Sciatic nerve (tissue), 2 donors: ENCODE data around the gene IQSEC3. TPM values are rescaled to one million over a fixed set of nuclear protein-coding genes. Genes with fewer than 3 reads are reported as not detected.
A peak's percentile ranks its signal among the peaks of the same experiment; 100 is the strongest.
"Not testable (repeated sequence)": the region's sequence is repeated elsewhere in the genome, so short reads cannot be mapped to it uniquely, and the experiment has no call there.

Experiments
- ATAC-seq: fragments of 200-7000 bp; cut with Tn5 transposase; one replicate; pipeline ENCODE4 v1.9.1; 2020; ENCODE audit warnings: mild to moderate bottlenecking, moderate library complexity
- DNase-seq: peaks from one replicate; pipeline ENCODE4 v3.0.0-alpha.2; 2020; ENCODE audit warnings: low spot score
- intact Hi-C: fragments of 100-400 bp; cut with DNase I; formaldehyde crosslinking; loops from one replicate; pipeline ENCODE4 v1.14.2; 2022
- total RNA-seq: library from RNA; stranded (reverse); fragmentation: NEBNext Ultra II Directional; extraction: Animal tissue kit (Norgen Biotek cat#: 25700); gene quantifications from one replicate; pipeline ENCODE4 v1.2.1, GENCODE V29; 2021
- donor health status: DM: no; HTN: no; CAD: no.
- donor health status: DM: no; HTN: no; CAD: no.

The IQSEC3 gene
- total RNA-seq, 1 donor from 2014 or later = 6.8 TPM

GRCh38 chr12:180445-180844 lies 113.9 kb downstream of the IQSEC3 start:
- peak; percentile 69 for ATAC-seq
- intact Hi-C loops = no loop called here

GRCh38 chr12:181921-182320 lies 115.4 kb downstream of the IQSEC3 start:
- DNase-seq (no peak), ATAC-seq (no peak)
- intact Hi-C loops = no loop called here

More at GRCh38 chr12:180445-180844, 113.9 kb downstream of the IQSEC3 start:
- no peak for DNase-seq

- intact Hi-C loops = no loop called here
- no peak for DNase-seq
- ATAC-seq = no peak
Observed at GRCh38 chr12:182381-182892, 115.9 kb downstream of the IQSEC3 start.

GRCh38 chr12:184811-185575 lies 118.4 kb downstream of the IQSEC3 start:
- ATAC-seq = no peak
- intact Hi-C loops = no loop called here

GRCh38 chr12:185576-185955 lies 119.0 kb downstream of the IQSEC3 start:
- no peak for ATAC-seq
- intact Hi-C loops = no loop called here
- no peak for DNase-seq

More at GRCh38 chr12:184811-185575, 118.4 kb downstream of the IQSEC3 start:
- DNase-seq = no peak

GRCh38 chr12:186006-186625 lies 119.5 kb downstream of the IQSEC3 start:
- ATAC-seq (no peak), DNase-seq (no peak)
- intact Hi-C loops = no loop called here

- DNase-seq, ATAC-seq, intact Hi-C loops: not testable (repeated sequence)
Observed at GRCh38 chr12:187986-188909, 121.7 kb downstream of the IQSEC3 start.

GRCh38 chr12:188910-189621 lies 122.5 kb downstream of the IQSEC3 start:
- ATAC-seq (peak; percentile 91), DNase-seq (peak; percentile 77)
- intact Hi-C loops = no loop called here

- intact Hi-C loops = no loop called here
Observed at GRCh38 chr12:189622-189962, 123.0 kb downstream of the IQSEC3 start.

GRCh38 chr12:190881-191280 lies 124.3 kb downstream of the IQSEC3 start:
- intact Hi-C loops = no loop called here
- no peak for DNase-seq
- no peak for ATAC-seq

More at GRCh38 chr12:189622-189962, 123.0 kb downstream of the IQSEC3 start:
- DNase-seq (no peak), ATAC-seq (no peak)

- ATAC-seq (no peak), DNase-seq (no peak)
- intact Hi-C loops = no loop called here
Observed at GRCh38 chr12:191541-191940, 125.0 kb downstream of the IQSEC3 start.

- no peak for ATAC-seq
- no peak for DNase-seq
- intact Hi-C loops = no loop called here
Observed at GRCh38 chr12:193261-193660, 126.7 kb downstream of the IQSEC3 start.

GRCh38 chr12:194276-194675 lies 127.7 kb downstream of the IQSEC3 start:
- intact Hi-C loops = no loop called here
- DNase-seq = no peak
- no peak for ATAC-seq

GRCh38 chr12:195156-195555 lies 128.6 kb downstream of the IQSEC3 start:
- no peak for DNase-seq
- no peak for ATAC-seq
- intact Hi-C loops = no loop called here

GRCh38 chr12:195951-196350 lies 129.4 kb downstream of the IQSEC3 start:
- intact Hi-C loops = no loop called here
- ATAC-seq (no peak), DNase-seq (no peak)

GRCh38 chr12:196436-196835 lies 129.9 kb downstream of the IQSEC3 start:
- DNase-seq (no peak), ATAC-seq (no peak)
- intact Hi-C loops = no loop called here

GRCh38 chr12:197347-197746 lies 130.8 kb downstream of the IQSEC3 start:
- DNase-seq (no peak), ATAC-seq (no peak)
- intact Hi-C loops = no loop called here

- intact Hi-C loops = no loop called here
- no peak for DNase-seq
- no peak for ATAC-seq
Observed at GRCh38 chr12:197911-198695, 131.5 kb downstream of the IQSEC3 start.
